IMR-90 (cell line): ENCODE data around the gene NEGR1.

Experiments used
- BHLHE40 ChIP-seq: fragments of 150-350 bp; IDR thresholded peaks from 2 replicates; pipeline ENCODE4 v1.6.1; 2016; ENCODE audit warnings: mild to moderate bottlenecking, low read depth, low read length
- MAFK ChIP-seq: IDR thresholded peaks from 2 replicates; pipeline ENCODE4 v1.6.1; 2012; ENCODE audit warnings: low read depth, low read length, improper control_type of control experiment
- NFE2L2 ChIP-seq: fragments of 150-350 bp; IDR thresholded peaks from 2 replicates; pipeline ENCODE4 v1.6.1; 2016; ENCODE audit warnings: low read depth, mild to moderate bottlenecking, low read length
- POLR2A ChIP-seq: IDR thresholded peaks from 2 replicates; pipeline ENCODE4 v1.6.1; 2012; ENCODE audit warnings: mild to moderate bottlenecking, low read depth, low read length
- RAD21 ChIP-seq: IDR thresholded peaks from 2 replicates; pipeline ENCODE4 v1.6.1; 2012; ENCODE audit warnings: low read length, improper control_type of control experiment
- RFX5 ChIP-seq: IDR thresholded peaks from 2 replicates; pipeline ENCODE4 v1.8.0; 2012; ENCODE audit warnings: low read depth, mild to moderate bottlenecking, low read length, moderate library complexity
- SMC3 ChIP-seq: fragments of 150-350 bp; IDR thresholded peaks from 2 replicates; pipeline ENCODE4 v1.6.1; 2016; ENCODE audit warnings: low read depth, mild to moderate bottlenecking, antibody characterized with exemption, low read length, moderate library complexity
- TF ChIP-seq, protein P1 (sequence below): conservative IDR thresholded peaks from 2 replicates; pipeline ENCODE4 v1.5.1; 2012; ENCODE audit warnings: mild to moderate bottlenecking, low read depth, low read length, improper control_type of control experiment

DNA sequence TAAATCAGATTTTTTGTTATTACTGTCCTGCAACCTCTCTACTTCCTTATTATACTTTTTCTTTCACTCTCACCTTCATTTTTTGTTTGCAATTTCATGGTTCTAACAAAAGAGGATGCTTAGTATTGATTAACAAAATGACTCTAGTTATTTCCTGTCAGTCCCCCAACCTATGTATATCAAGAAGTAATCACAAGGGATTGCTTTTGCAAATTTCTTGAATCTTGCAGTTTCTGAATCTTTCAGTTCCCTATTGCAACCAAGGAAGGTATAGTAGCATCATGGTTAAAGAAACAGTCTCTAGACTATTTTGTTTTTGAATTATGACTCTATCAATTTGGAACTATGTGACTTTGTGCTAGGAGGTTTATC is 446.9 kb downstream of the NEGR1 start:
- TF ChIP-seq, protein P1, sequence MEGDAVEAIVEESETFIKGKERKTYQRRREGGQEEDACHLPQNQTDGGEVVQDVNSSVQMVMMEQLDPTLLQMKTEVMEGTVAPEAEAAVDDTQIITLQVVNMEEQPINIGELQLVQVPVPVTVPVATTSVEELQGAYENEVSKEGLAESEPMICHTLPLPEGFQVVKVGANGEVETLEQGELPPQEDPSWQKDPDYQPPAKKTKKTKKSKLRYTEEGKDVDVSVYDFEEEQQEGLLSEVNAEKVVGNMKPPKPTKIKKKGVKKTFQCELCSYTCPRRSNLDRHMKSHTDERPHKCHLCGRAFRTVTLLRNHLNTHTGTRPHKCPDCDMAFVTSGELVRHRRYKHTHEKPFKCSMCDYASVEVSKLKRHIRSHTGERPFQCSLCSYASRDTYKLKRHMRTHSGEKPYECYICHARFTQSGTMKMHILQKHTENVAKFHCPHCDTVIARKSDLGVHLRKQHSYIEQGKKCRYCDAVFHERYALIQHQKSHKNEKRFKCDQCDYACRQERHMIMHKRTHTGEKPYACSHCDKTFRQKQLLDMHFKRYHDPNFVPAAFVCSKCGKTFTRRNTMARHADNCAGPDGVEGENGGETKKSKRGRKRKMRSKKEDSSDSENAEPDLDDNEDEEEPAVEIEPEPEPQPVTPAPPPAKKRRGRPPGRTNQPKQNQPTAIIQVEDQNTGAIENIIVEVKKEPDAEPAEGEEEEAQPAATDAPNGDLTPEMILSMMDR = no peak
- no peak for TF ChIP-seq POLR2A
- TF ChIP-seq RFX5 = no peak
- TF ChIP-seq BHLHE40 = no peak
- no peak for TF ChIP-seq RAD21
- TF ChIP-seq NFE2L2 = no peak
- no peak for TF ChIP-seq MAFK
- TF ChIP-seq SMC3 = no peak
